ENCODE measurements around the gene SUSD4.

The SUSD4 gene

DNA sequence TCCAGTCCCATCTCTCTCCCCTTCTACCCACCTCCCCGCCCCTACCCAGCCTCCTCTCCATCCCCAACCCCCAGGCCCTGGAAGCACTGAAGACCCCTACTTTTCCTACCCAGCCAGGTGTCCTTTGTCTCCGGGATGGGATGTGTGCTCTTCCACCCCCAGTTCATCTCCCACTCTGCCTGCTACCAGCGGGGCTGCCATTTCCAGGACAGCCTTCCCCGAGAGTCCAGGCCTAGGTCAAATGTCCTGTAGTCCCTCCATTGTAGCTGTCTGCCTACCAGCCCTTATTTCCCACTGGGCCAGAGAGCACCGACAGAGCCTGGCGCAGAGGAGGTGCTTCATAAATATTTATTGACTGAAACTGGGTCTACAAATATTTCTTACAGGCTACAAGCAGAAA is 148.9 kb downstream of the SUSD4 start:
- H3K27me3 ChIP-seq (ENCODE audit: insufficient read depth, low read length) = peaks cover 36% of the 10 kb centered on the region; the same call in 1 of the 2 replicates
- no peak overlapping the region for H3K4me3 ChIP-seq (ENCODE audit: low read depth, low read length)
- no peaks in the 10 kb centered on the region for H3K36me3 ChIP-seq (ENCODE audit: insufficient read depth, low read length)
- no peaks in the 10 kb centered on the region for H3K79me2 ChIP-seq (ENCODE audit: control insufficient read depth, insufficient read depth, low read length, unreplicated experiment)
- H2AFZ ChIP-seq (ENCODE audit: low read length, unreplicated experiment) = no peak overlapping the region
- no peaks in the 10 kb centered on the region for H3K4me1 ChIP-seq (ENCODE audit: control insufficient read depth, insufficient read depth, low read length, unreplicated experiment)
- H3K27ac ChIP-seq (ENCODE audit: low read depth, low read length) = no peak overlapping the region

DNA sequence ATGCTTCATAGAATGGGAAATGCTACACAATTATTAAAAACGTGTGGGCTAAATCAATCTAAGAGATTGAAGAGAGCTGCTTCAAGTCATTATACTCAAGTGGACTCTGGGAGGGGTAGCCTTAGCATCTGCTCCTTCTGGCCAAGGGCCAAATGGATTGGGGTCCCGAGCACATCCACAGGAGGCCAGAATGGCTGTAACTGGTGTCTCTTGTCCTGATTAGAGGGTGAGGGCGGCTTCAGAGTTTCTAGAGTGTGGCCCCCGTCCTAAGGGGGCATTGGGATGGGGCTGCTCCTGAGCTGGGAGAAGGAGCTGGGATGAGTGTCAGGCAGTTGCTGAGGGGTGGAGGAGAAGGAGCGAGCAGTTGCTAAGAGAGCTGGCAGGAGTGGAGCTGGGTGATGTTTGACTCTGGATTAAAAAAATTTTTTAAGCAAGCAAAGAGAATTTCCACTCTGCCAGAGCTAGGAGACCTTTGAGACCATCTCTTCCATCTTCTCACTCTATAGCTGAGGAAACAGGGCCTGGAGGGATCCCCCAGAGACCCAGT is 149.6 kb downstream of the SUSD4 start:
- Histone ChIP-seq H3K36me3 (ENCODE audit: insufficient read depth, low read length) (no peaks in the 10 kb centered on the region), H3K27ac (ENCODE audit: low read depth, low read length) (no peak overlapping the region), H3K4me1 (ENCODE audit: control insufficient read depth, insufficient read depth, low read length, unreplicated experiment) (no peaks in the 10 kb centered on the region), H3K79me2 (ENCODE audit: control insufficient read depth, insufficient read depth, low read length, unreplicated experiment) (no peaks in the 10 kb centered on the region), H2AFZ (ENCODE audit: low read length, unreplicated experiment) (no peak overlapping the region), H3K27me3 (ENCODE audit: insufficient read depth, low read length) (peaks cover 43% of the 10 kb centered on the region; the same call in 1 of the 2 replicates), H3K4me3 (ENCODE audit: low read depth, low read length) (no peak overlapping the region)

- Histone ChIP-seq H3K27ac (ENCODE audit: low read depth, low read length) (no peak overlapping the region), H3K36me3 (ENCODE audit: insufficient read depth, low read length) (no peaks in the 10 kb centered on the region), H3K27me3 (ENCODE audit: insufficient read depth, low read length) (peaks cover 53% of the 10 kb centered on the region; the same call in 1 of the 2 replicates), H3K4me3 (ENCODE audit: low read depth, low read length) (no peak overlapping the region), H3K79me2 (ENCODE audit: control insufficient read depth, insufficient read depth, low read length, unreplicated experiment) (no peaks in the 10 kb centered on the region), H3K4me1 (ENCODE audit: control insufficient read depth, insufficient read depth, low read length, unreplicated experiment) (no peaks in the 10 kb centered on the region), H2AFZ (ENCODE audit: low read length, unreplicated experiment) (no peak overlapping the region)
Measured at GRCh38 chr1:223212441-223212840, 151.5 kb downstream of the SUSD4 start.

GRCh38 chr1:223211323-223211985 is 152.5 kb downstream of the SUSD4 start:
- peaks cover 60% of the 10 kb centered on the region; the same call in 1 of the 2 replicates for H3K27me3 ChIP-seq (ENCODE audit: insufficient read depth, low read length)

GRCh38 chr1:223210788-223211120 is 153.2 kb downstream of the SUSD4 start:
- Histone ChIP-seq H3K27me3 (ENCODE audit: insufficient read depth, low read length) (peaks cover 57% of the 10 kb centered on the region; the same call in 1 of the 2 replicates), H3K27ac (ENCODE audit: low read depth, low read length) (no peak overlapping the region), H3K4me3 (ENCODE audit: low read depth, low read length) (no peak overlapping the region), H2AFZ (ENCODE audit: low read length, unreplicated experiment) (no peak overlapping the region), H3K36me3 (ENCODE audit: insufficient read depth, low read length) (no peaks in the 10 kb centered on the region), H3K4me1 (ENCODE audit: control insufficient read depth, insufficient read depth, low read length, unreplicated experiment) (no peaks in the 10 kb centered on the region), H3K79me2 (ENCODE audit: control insufficient read depth, insufficient read depth, low read length, unreplicated experiment) (no peaks in the 10 kb centered on the region)

More at GRCh38 chr1:223211323-223211985, 152.5 kb downstream of the SUSD4 start:
- H3K79me2 ChIP-seq (ENCODE audit: control insufficient read depth, insufficient read depth, low read length, unreplicated experiment) = no peaks in the 10 kb centered on the region
- no peaks in the 10 kb centered on the region for H3K4me1 ChIP-seq (ENCODE audit: control insufficient read depth, insufficient read depth, low read length, unreplicated experiment)
- H2AFZ ChIP-seq (ENCODE audit: low read length, unreplicated experiment) = no peak overlapping the region
- H3K27ac ChIP-seq (ENCODE audit: low read depth, low read length) = no peak overlapping the region
- no peak overlapping the region for H3K4me3 ChIP-seq (ENCODE audit: low read depth, low read length)
- no peaks in the 10 kb centered on the region for H3K36me3 ChIP-seq (ENCODE audit: insufficient read depth, low read length)

- no peak overlapping the region for H3K27ac ChIP-seq (ENCODE audit: low read depth, low read length)
- H3K27me3 ChIP-seq (ENCODE audit: insufficient read depth, low read length) = peaks cover 52% of the 10 kb centered on the region; the same call in 1 of the 2 replicates
- no peak overlapping the region for H3K4me3 ChIP-seq (ENCODE audit: low read depth, low read length)
- H2AFZ ChIP-seq (ENCODE audit: low read length, unreplicated experiment) = no peak overlapping the region
- no peaks in the 10 kb centered on the region for H3K79me2 ChIP-seq (ENCODE audit: control insufficient read depth, insufficient read depth, low read length, unreplicated experiment)
- H3K4me1 ChIP-seq (ENCODE audit: control insufficient read depth, insufficient read depth, low read length, unreplicated experiment) = no peaks in the 10 kb centered on the region
- H3K36me3 ChIP-seq (ENCODE audit: insufficient read depth, low read length) = no peaks in the 10 kb centered on the region
Measured at GRCh38 chr1:223209992-223210787, 153.8 kb downstream of the SUSD4 start.

- H3K36me3 ChIP-seq (ENCODE audit: insufficient read depth, low read length) = no peaks in the 10 kb centered on the region
- no peaks in the 10 kb centered on the region for H3K79me2 ChIP-seq (ENCODE audit: control insufficient read depth, insufficient read depth, low read length, unreplicated experiment)
- no peaks in the 10 kb centered on the region for H3K4me1 ChIP-seq (ENCODE audit: control insufficient read depth, insufficient read depth, low read length, unreplicated experiment)
- no peak overlapping the region for H3K27ac ChIP-seq (ENCODE audit: low read depth, low read length)
- no peak overlapping the region for H2AFZ ChIP-seq (ENCODE audit: low read length, unreplicated experiment)
- H3K4me3 ChIP-seq (ENCODE audit: low read depth, low read length) = no peak overlapping the region
- peaks cover 47% of the 10 kb centered on the region; the same call in 1 of the 2 replicates for H3K27me3 ChIP-seq (ENCODE audit: insufficient read depth, low read length)
Measured at GRCh38 chr1:223209293-223209898, 154.6 kb downstream of the SUSD4 start.

DNA sequence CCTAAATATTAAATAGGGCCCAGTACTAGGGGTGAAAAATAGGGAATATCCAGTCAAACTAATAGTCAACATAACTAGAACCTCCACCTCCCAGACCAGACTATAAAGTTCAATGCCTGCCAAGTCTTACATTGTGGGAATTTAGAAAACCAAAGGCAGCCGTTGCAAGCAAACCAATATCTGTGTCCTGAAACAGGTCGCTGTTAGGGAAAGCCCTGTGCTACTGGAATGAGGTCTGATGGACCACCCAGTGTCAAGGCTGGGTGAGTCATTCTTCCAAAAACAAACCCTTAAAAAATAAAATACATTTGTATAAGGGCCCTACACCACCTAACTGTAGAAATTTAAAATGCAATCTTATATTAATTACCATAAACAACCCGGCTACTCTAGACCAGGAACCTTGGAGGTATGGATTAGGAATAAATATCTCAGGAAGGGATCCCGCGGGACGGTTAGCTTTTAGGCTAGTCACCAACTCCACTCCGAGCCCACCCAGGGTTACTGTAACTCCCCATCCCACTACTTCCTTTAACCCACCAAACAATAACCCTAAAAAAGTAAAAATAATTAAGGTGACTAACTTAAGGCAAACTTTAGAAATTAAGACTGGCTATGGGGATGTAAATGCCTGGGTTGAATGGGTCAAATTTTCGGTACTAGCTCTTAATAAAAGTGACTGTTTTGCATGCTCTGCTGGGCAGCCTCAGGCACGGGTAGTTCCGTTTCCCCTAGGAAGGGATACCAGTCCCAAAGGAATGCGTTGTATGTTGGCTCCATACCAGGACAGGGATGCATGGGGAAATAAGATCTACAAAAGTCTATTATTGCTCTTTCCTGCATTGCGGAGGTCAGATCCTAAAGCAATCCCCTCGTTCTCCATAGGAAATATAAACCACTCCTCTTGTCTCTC is 155.6 kb downstream of the SUSD4 start:
- Histone ChIP-seq H3K79me2 (ENCODE audit: control insufficient read depth, insufficient read depth, low read length, unreplicated experiment) (no peaks in the 10 kb centered on the region), H3K27me3 (ENCODE audit: insufficient read depth, low read length) (peaks cover 38% of the 10 kb centered on the region; the same call in 1 of the 2 replicates), H3K36me3 (ENCODE audit: insufficient read depth, low read length) (no peaks in the 10 kb centered on the region), H2AFZ (ENCODE audit: low read length, unreplicated experiment) (no peak overlapping the region), H3K27ac (ENCODE audit: low read depth, low read length) (no peak overlapping the region), H3K4me3 (ENCODE audit: low read depth, low read length) (no peak overlapping the region), H3K4me1 (ENCODE audit: control insufficient read depth, insufficient read depth, low read length, unreplicated experiment) (no peaks in the 10 kb centered on the region)

DNA sequence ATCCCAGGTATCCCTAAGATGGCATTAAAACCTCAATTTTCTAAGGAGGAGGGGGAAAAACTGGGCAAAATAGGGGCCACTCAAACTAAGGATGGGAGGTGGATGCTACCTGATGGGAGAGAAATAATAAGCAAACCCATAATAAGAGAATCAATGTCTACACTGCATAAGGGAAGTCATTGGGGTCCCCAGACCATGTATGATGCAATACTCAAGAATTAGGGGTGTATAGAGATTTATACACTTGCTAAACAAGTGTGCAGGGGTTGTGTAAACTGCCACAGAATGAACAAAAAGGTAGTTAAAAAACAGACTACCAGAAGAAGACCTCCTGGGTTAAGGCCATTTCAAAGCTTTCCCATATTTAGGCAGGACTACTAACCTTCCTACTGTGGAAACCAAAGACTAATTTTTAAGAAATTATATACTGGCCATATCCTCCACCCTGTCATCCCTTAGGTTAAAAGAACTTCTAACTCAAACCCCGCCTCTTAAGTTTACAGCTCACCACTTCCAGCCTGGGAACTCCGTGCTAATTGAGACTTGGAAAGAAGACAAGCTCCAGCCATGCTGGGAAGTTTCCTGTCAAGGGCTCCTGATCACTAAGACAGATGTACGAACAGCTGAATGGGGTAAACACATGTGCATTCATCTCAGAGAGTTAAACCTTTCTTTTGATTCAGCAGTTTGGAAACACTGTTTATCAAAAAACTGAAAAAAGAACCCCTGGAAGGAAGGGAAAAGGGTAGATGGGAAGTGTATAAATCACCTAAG is 156.5 kb downstream of the SUSD4 start:
- no peaks in the 10 kb centered on the region for H3K36me3 ChIP-seq (ENCODE audit: insufficient read depth, low read length)
- H2AFZ ChIP-seq (ENCODE audit: low read length, unreplicated experiment) = no peak overlapping the region
- no peak overlapping the region for H3K27ac ChIP-seq (ENCODE audit: low read depth, low read length)
- H3K4me1 ChIP-seq (ENCODE audit: control insufficient read depth, insufficient read depth, low read length, unreplicated experiment) = no peaks in the 10 kb centered on the region
- H3K4me3 ChIP-seq (ENCODE audit: low read depth, low read length) = no peak overlapping the region
- peaks cover 30% of the 10 kb centered on the region; the same call in 1 of the 2 replicates for H3K27me3 ChIP-seq (ENCODE audit: insufficient read depth, low read length)
- no peaks in the 10 kb centered on the region for H3K79me2 ChIP-seq (ENCODE audit: control insufficient read depth, insufficient read depth, low read length, unreplicated experiment)

Measured in ACC112 (cell line).